Measurements from ENCODE around the gene FBXO42.

Gene FBXO42

DNA sequence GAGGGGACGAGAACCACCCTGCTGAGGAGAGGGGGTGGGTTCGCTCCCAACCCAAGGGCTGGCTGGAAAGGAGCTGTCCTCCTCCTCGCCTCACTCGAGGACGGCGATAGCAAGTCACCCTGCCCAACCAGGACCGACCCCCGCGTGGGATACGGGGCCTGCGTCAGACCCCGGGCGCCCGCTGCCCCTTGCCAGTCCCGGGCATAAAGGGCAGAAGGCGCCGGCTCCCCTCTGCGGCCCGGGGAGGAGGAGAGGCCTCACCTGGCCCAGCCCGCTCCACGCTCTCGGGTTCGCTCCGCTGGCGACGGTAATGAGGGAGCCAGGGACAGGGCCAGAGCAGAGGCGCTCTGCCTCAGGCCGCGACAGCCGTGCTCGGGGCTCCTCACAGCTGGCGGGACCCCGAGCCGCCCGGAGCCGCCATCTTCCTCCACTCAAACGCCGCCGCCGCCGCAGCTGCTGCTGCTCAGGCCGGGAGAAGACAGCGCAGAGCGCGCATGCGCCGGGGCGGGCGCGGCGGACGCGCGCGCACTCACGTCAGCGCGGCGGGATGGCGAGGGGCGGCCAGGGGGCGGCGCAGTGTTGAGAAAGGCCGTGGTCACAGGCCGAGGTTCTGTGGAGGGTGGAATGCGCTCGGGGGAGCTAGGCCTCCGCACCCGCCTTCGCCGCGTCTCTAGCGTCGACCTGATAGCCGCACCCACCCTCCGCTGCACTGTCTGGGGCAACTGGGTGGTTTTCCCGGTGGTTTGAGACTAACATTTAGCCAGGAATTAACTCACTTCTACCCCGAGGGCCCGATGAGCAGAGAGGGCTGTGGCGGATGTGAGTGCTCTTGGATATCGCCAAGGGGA, at the start of gene FBXO42:
FBXO42 (minus strand) TSS at position 487 of the 848 bp plus-strand sequence. CDS start 37,062 bp downstream, outside the sequence.
- DNase-seq = peak; percentile 91

DNA sequence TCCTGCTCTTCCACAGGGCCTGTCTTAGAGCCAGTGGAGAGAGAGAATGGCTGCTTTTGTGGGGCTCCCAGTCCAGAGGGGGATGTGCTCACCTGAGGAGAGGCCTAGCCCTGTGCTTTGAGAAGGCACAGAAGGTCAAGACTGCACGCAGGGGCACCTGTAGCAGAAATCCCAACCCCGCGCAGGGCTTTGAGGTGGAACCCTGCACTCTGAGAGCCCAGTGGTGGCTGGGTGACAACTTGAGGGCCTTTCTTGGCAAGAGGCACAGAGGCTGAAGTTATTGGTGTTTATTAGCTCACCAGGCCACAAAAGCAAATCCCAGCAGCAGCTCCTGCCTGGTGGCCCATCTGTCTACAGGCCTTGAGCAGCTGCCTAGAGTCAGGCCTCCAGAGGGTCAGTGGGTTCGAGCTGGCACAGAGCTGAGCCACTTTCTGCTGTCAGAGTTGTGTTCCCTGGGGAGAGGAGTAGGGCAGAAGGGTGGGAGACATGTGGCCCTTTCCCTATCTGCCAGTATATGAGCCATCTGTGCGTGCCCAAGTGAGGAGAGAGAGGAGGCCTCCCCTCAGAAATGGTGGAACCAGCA, 46.2 kb upstream of the FBXO42 start:
- DNase-seq = no peak

- no peak for DNase-seq
Measured at GRCh38 chr1:16397120-16397519, 44.8 kb upstream of the FBXO42 start.

- DNase-seq = peak; percentile 79
Measured at GRCh38 chr1:16396591-16396990, 44.3 kb upstream of the FBXO42 start.

GRCh38 chr1:16394977-16395376, 42.7 kb upstream of the FBXO42 start:
- DNase-seq = no peak

DNA sequence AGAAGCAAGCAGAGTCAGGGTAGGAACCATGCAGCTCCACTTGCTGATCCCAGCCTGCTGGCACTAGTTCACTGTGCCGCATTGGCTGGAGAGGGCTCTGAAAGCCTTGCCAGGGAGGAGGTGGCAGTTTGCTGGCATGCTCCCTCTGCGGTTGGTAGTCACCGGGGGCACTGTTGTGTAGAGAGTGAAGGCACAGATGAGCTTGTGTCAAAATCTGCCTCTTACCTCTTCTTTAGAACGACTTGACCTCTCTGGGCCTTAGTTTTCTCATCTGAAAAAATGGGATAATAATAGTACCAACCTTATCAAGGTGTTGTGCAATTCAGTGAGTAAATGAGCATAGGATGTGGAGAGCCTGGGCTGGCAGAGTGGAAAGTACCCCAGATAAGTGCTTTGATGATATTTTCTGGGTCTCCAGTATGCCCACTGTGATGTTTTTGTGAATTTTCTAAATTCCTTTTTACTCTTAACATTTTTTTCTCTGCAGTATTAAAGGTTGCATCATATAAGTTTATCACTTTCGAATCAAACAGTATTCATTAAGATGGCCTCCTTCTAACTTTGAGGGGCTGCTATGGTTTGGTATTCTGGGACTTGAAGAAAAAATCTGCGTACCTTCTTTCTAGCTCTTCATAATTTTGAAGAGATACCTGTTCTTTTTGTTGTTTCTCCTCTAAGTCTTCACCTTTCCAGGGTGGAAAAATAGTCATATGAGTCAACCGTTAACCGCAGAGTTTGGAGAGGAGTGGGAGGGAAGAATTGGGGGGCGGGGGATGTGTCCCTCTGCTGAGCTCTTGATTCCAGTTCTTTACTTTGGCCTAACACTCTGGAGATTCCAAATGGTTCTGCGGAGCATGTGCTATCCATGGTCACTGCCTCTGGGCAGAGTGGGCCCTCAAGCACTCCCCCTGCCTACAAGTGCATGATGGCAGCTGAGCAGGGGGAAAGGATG, 41.6 kb upstream of the FBXO42 start:
- DNase-seq = peak; percentile 46

GRCh38 chr1:16392740-16393569, 40.7 kb upstream of the FBXO42 start:
- DNase-seq = no peak

GRCh38 chr1:16391411-16391810, 39.1 kb upstream of the FBXO42 start:
- DNase-seq = no peak

DNA sequence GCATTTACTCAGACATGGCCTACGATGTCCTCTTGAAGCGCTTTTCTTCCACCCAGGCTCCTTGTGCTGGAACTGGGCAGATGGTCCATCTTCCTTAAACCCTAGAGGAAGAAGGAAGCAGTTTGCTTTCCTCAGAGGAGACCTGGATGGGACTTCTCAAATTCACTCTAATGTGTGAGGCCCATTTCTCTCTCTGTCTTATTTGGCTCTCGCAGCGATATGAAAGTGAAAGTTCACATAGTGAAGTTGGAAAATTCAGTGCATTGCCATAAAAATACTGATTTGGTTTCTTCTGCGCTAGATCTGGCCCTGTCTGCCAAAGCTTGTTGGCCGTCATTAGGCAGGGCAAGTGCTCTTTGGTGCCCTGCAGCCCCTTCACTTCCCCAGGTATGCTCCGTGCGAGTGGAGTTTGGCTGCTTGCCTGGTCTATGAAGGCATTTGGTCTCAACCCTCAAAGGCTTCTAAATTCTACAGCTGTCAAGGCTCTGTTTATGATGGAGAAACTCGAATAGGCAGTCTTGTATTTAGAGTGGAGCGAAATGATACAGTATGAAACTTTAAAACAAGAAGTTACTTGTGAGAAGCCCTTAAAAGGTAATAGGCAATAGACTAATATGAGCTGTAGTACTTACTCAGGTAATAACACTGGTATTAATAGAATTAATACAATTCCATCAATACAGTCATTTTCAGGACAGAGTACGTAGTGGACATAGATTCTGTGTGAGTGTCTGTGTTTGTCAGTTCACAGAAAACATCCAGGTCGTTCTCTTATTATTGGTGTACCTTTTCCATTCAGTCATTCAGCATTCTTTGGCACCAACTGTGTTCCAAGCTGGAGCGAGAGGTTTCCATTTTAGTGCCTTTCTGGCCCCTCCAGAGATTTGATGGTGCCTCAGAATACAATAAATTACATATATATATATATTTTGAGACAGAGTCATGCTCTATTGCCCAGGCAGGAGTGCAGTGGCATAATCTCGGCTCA, 35.2 kb upstream of the FBXO42 start:
- DNase-seq = peak; percentile 36

DNA sequence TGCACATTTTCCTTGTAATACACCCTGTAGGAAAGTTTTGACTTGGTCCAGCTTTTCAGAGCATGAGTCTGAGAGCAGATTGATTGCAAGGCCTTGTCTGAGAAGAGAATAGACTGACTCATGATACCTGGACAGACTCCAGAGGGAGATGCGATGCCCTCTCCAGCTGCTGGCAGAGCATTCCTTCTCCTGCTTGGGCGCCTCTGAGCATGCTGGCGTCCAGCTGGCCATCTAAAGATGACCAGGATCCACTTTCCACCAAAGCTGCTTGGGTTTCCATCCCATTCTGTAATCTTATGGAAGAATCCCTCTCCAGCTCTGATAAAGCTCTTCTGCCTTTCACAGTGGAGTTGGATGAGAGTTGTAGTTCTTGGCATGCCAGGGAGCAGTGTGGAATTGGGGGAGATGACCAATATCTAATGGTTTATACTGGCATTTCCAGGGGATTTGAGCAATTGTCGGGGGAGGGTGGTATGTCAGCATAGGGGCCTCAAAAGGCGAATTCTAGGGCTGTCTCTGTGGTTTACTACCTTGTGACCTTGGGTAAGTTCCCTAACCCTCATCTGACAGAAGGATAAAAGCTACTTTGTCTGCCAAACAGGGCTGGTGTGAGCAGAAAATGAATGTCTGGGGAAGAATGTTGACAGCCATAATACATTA, 34.3 kb upstream of the FBXO42 start:
- DNase-seq = peak; percentile 91

DNA sequence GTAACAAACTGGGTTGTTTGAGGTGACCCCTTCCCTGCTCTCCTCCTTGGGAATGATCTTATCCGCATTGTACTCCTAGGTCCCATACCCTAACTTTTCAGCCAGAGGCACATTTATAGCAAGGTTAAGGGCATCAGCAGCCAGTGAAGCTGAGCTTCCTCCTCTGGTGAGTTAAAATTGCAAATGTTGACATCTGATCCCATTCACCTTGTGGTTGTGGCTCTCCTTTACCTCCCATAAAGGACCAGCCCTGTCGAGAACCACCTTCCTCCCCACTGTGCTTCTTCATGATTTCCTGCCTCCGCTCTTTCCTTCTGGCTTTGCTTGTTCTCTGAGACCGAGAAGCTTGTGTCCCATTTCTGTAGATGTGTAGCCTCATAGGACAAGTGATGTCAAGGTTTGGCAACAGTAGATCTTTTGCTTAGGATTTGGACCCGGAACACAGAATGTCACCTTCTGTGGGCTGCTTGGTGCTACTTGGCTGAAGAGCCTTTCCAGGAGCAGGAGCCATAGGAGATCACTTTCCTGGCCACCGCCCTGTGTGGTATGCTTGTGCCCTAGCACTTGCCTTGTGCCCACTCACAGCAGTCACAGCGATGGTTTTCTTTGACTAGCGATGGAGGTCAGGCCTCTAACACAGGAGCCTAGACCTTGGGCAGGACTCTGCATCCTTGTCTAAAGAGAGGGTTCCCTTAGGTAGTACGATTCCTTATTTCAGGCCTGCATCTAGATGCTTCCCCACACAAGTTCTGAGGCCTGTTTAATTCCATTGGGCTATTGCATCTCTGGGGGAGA, 33.6 kb upstream of the FBXO42 start:
- DNase-seq = no peak

DNA sequence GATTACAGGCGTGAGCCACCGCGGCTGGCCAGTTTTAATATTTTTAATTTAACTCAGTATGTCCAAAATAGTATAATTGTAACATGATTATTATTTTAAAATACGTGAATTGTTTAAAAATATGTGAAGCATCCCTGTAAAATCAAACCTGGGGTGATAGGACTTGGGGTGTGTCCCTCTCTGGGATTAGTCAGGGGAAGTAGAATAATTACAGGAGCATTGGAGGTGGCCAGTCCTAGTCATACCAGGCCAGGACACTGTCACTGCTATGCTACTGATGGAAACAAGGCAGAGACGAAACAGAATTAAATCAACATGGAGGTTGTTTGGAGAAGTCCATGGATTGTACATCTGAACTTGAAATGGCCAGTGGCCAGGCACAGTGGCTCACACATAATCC, 31.6 kb upstream of the FBXO42 start:
- DNase-seq = no peak

DNA sequence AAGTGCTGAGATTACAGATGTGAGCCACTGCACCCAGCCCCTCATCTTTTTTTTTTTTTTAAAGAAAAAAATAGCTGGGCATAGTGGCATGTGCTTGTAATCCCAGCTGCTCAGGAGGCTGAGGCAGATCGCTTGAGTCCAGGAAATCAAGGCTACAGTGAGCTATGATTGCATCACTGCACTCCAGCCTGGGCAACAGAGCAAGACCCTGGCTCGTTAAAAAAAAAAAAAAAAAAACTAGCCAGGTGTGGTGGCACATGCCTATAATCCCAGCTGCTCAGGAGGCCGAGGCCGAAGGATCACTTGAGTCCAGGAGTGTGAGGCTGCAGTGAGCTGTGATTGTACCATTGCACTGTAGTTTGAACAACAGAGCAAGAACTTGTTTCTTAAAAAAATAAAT, 28.6 kb upstream of the FBXO42 start:
- DNase-seq = no peak

GRCh38 chr1:16378443-16378842, 26.2 kb upstream of the FBXO42 start:
- DNase-seq = no peak

DNA sequence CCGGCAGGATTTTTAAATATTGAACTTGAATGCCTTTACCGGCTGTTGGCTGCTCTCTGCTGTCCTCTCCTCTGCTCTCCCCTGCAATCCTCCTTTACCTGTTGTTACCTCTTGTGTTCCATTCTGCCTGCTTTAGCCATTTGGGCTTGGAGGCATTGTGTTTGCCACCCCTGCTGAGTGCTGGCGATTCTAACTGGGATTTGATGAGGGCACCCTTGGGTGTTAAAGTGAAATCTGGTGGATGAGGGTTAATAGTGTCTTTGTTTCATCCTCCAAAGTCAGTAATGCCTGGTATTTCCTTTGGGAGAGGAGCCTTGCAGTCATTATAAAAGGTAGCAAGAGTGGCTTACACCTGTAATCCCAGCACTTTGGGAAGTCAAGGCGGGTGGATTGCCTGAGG, 24.7 kb upstream of the FBXO42 start:
- no peak for DNase-seq

GRCh38 chr1:16375521-16376340, 23.5 kb upstream of the FBXO42 start:
- peak; percentile 36 for DNase-seq

DNA sequence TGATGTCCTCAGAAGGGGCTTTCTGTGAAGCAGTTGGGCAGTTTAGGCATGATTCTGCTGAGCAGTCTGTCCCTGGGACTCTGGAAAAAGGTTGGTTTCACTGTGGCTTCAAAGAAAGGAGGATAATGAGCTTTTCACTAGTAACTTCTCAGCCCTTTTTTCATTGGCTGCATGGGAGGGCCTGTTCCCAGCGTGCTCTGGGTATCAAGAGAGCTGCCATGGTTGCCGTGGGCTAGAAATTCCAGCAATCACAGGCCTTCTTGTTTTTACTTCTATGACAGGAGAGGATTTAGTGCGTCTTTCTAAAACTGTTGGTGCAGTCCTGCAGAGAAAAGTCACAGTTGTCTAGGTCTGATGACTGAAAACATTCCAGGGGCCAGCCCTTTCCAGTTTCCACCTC, 22.0 kb upstream of the FBXO42 start:
- DNase-seq = no peak

- DNase-seq = no peak
Measured at GRCh38 chr1:16372535-16373285, 20.4 kb upstream of the FBXO42 start.

Data from NCI-H226 (cell line).